Calu3 (cell line): ENCODE results near the gene MRPL1. TPM values are rescaled to one million over a fixed set of nuclear protein-coding genes. Genes with fewer than 3 reads are reported as not detected.

ENCODE experiments used
- BruUV-seq: library from RNA; stranded (reverse); fragments of 400-500 nt; replicated peaks from 2 replicates; lab custom pipeline; 2021; lab: Mats Ljungman, UMichigan
- CTCF ChIA-PET: fragments of 300-600 bp; sonication (Branson Sonifier 250); formaldehyde crosslinking; loops from one replicate; lab custom pipeline; 2022; ENCODE audit warnings: antibody characterized with exemption; lab: Charles Lee
- DNase-seq: peaks from one replicate; pipeline ENCODE4 v3.0.0; 2022
- H3K27ac Mint-ChIP-seq: one replicate; pipeline ENCODE4 v1.8.0; 2022; ENCODE audit warnings: mixed read lengths; ENCODE audit not compliant: unreplicated experiment
- H3K27me3 Mint-ChIP-seq: one replicate; pipeline ENCODE4 v1.8.0; 2022; ENCODE audit warnings: mixed read lengths; ENCODE audit not compliant: unreplicated experiment
- H3K36me3 Mint-ChIP-seq: one replicate; pipeline ENCODE4 v1.8.0; 2022; ENCODE audit warnings: mild to moderate bottlenecking, moderate library complexity, mixed read lengths; ENCODE audit not compliant: insufficient read depth, unreplicated experiment
- H3K4me1 Mint-ChIP-seq: one replicate; pipeline ENCODE4 v1.8.0; 2022; ENCODE audit warnings: mild to moderate bottlenecking, low read depth, mixed read lengths; ENCODE audit not compliant: unreplicated experiment
- H3K4me3 Mint-ChIP-seq: one replicate; pipeline ENCODE4 v1.8.0; 2022; ENCODE audit warnings: mild to moderate bottlenecking, low read depth, moderate library complexity, mixed read lengths; ENCODE audit not compliant: unreplicated experiment
- H3K9me3 Mint-ChIP-seq: one replicate; pipeline ENCODE4 v1.8.0; 2022; ENCODE audit warnings: low read depth, mixed read lengths; ENCODE audit not compliant: unreplicated experiment
- intact Hi-C: fragments of 100-400 bp; cut with micrococcal nuclease; formaldehyde crosslinking; loops from one replicate; pipeline ENCODE4 v1.10.0; 2022; ENCODE audit not compliant: unreplicated experiment
- total RNA-seq: library from RNA; stranded (reverse); gene quantifications from 2 replicates; pipeline ENCODE4 v1.2.3, GENCODE V29; 2022
- TF ChIP-seq, protein P1 (sequence below): fragments of 200-600 bp; IDR thresholded peaks from one replicate; pipeline ENCODE4 v1.8.0; 2022; ENCODE audit warnings: antibody characterized with exemption; ENCODE audit not compliant: unreplicated experiment

MRPL1 gene
- total RNA-seq, 1 experiment from 2014 or later, result 29.3 TPM

DNA sequence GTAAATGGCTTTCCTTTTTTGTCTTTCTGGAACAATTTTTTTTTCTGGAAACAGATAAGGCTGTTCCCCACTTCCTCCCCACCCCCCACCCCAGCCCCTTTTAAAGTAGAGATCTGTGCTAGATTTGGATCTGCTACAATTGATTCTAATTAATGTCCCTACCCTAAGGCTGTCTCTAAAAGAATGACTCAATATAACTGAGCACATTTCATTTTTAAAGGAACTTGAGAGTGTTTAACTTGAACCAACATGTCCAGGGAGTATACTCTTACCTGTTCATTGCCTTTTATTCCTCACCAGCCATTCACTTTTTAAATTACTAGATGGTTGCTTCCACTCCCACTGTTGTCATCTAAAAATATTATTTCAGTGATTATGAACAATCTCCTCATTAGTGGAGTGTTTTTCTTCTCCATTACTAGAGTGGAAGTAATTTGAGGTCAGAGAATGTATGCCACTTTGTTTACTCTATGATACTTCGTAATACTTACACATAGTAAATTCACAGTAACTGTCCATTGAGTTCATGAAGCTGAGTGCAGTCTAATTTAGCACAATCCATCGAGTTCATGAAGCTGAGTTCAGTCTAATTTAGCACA lies 29.4 kb upstream of the MRPL1 start:
- H3K27me3 Mint-ChIP-seq, result no peaks in the 10 kb centered on the region
- H3K9me3 Mint-ChIP-seq, result no peaks in the 10 kb centered on the region
- intact Hi-C loops, result no loop called here
- no TSS peak for BruUV-seq
- CTCF ChIA-PET, result no interaction called here
- TF ChIP-seq, protein P1, sequence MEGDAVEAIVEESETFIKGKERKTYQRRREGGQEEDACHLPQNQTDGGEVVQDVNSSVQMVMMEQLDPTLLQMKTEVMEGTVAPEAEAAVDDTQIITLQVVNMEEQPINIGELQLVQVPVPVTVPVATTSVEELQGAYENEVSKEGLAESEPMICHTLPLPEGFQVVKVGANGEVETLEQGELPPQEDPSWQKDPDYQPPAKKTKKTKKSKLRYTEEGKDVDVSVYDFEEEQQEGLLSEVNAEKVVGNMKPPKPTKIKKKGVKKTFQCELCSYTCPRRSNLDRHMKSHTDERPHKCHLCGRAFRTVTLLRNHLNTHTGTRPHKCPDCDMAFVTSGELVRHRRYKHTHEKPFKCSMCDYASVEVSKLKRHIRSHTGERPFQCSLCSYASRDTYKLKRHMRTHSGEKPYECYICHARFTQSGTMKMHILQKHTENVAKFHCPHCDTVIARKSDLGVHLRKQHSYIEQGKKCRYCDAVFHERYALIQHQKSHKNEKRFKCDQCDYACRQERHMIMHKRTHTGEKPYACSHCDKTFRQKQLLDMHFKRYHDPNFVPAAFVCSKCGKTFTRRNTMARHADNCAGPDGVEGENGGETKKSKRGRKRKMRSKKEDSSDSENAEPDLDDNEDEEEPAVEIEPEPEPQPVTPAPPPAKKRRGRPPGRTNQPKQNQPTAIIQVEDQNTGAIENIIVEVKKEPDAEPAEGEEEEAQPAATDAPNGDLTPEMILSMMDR, result no peak
- DNase-seq, result no peak
- no peaks in the 10 kb centered on the region for H3K4me1 Mint-ChIP-seq
- H3K4me3 Mint-ChIP-seq, result no peak overlapping the region
- no peaks in the 10 kb centered on the region for H3K36me3 Mint-ChIP-seq
- no peak overlapping the region for H3K27ac Mint-ChIP-seq

DNA sequence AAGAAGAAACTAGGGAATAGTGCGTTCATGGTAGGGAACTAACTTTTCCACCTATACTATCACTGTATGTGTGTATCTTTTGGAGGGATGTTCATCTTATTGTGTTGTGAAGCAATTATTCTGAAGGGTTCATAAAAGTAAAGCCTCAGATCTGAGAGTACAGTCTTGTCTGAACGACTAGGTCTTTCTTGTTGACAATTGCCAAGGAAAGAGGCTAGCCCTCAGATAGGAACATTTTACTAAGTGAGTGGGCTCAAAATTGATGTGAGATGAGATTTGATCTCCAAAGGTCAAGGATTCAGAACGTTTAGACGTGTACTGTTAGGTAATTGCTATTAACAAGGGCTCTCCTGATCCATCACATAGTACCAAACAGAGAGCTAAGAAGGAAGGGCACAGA lies 28.2 kb upstream of the MRPL1 start:
- no TSS peak for BruUV-seq
- Mint-ChIP-seq H3K4me1 (no peaks in the 10 kb centered on the region), H3K36me3 (no peaks in the 10 kb centered on the region), H3K27ac (no peak overlapping the region), H3K9me3 (no peaks in the 10 kb centered on the region), H3K4me3 (no peak overlapping the region), H3K27me3 (no peaks in the 10 kb centered on the region)
- no peak for DNase-seq
- CTCF ChIA-PET, result no interaction called here
- intact Hi-C loops, result no loop called here
- TF ChIP-seq, protein P1, result no peak

DNA sequence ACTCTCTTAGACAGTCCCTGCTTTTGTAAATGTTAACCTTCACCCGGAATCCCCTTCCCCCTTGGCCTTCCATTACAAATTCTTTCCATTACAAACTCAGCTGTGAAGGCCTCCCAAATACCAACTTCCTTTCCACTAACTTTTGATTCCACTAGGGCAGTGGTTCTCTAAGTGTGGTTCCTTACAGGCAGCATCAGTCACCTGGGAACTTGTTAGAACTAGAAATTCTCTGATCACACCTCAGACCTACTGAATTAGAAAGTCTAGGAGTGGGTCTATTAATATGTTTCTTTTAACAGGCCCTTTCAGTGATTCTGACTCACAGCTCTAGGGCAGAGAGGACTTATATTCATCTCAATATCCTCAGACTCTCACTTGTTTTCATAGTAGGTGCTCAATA lies 19.0 kb upstream of the MRPL1 start:
- no peaks in the 10 kb centered on the region for H3K4me1 Mint-ChIP-seq
- no peaks in the 10 kb centered on the region for H3K9me3 Mint-ChIP-seq
- intact Hi-C loops, result no loop called here
- CTCF ChIA-PET, result no interaction called here
- BruUV-seq, result no TSS peak
- DNase-seq, result no peak
- no peaks in the 10 kb centered on the region for H3K36me3 Mint-ChIP-seq
- TF ChIP-seq, protein P1, result no peak
- no peak overlapping the region for H3K27ac Mint-ChIP-seq
- no peak overlapping the region for H3K4me3 Mint-ChIP-seq
- H3K27me3 Mint-ChIP-seq, result no peaks in the 10 kb centered on the region

DNA sequence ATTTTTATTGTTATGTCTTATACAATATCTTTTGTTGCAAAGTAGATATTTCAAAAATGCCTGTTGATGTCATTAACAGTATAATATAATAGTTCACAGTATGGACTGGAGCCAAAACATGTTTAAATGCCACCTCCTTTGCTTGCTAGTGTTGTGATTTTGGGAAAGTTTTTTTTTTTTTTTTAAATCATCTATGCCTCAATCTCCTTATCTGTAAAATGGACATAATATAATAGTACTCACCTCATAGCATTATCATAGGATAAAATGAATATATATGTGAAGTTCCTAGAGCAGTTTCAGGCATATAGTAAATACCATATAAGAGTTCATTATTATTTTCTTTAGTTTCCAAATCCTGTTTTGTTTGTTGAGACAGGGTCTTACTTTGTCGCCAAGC lies 18.3 kb upstream of the MRPL1 start:
- CTCF ChIA-PET, result no interaction called here
- H3K4me3 Mint-ChIP-seq, result no peak overlapping the region
- H3K9me3 Mint-ChIP-seq, result no peaks in the 10 kb centered on the region
- H3K4me1 Mint-ChIP-seq, result no peaks in the 10 kb centered on the region
- no peaks in the 10 kb centered on the region for H3K36me3 Mint-ChIP-seq
- H3K27me3 Mint-ChIP-seq, result no peaks in the 10 kb centered on the region
- no peak overlapping the region for H3K27ac Mint-ChIP-seq
- intact Hi-C loops, result no loop called here
- DNase-seq, result no peak
- no TSS peak for BruUV-seq
- TF ChIP-seq, protein P1, result no peak
